Measurements from ENCODE around the gene FOXP1. TPM values are rescaled to one million over a fixed set of nuclear protein-coding genes. Genes with fewer than 3 reads are reported as not detected.

Gene FOXP1
- total and polyA plus RNA-seq, 2 of the 8 experiments (the other 6 are each of a cell fraction or from before 2014, with no cell fraction given): 13.9 to 25.4 TPM

GRCh38 chr3:70994644-70995043 is 588.9 kb downstream of the FOXP1 start:
- H2BK20ac ChIP-seq (ENCODE audit: low read length): no peak overlapping the region
- FAIRE-seq: no peak
- POLR2A ChIA-PET (ENCODE audit: partially characterized antibody): no interaction called here

More at GRCh38 chr3:70994644-70995043, 588.9 kb downstream of the FOXP1 start:
- no peak overlapping the region for H3K4me2 ChIP-seq (ENCODE audit: insufficient read depth in 1 of 2, low read depth in 2 of 2, low read length in 2 of 2)
- no peak overlapping the region for H3K14ac ChIP-seq (ENCODE audit: insufficient read length)
- no peak overlapping the region for H2BK120ac ChIP-seq (replicated peaks; ENCODE audit: low read depth, low read length)
- H3K4ac ChIP-seq (replicated peaks; ENCODE audit: insufficient read length, low read depth, low read length): no peak overlapping the region
- no peak overlapping the region for H3K56ac ChIP-seq (replicated peaks; ENCODE audit: insufficient read length, low read depth, low read length)
- no peaks in the 10 kb centered on the region for H3K27me3 ChIP-seq (replicated peaks in 1 of 4; ENCODE audit: control insufficient read depth in 3 of 4, extremely low read depth in 1 of 4, insufficient read depth in 3 of 4, low read length in 3 of 4)
- H2AFZ ChIP-seq (ENCODE audit: low read length): no peak overlapping the region
- TF ChIP-seq SAP30 (IDR thresholded peaks at IDR 0.05; ENCODE audit: insufficient read depth, insufficient replicate concordance, low read length) (no peak), POLR2A (IDR thresholded peaks at IDR 0.05; ENCODE audit: control extremely low read depth in 1 of 2, low read depth in 2 of 2, low read length in 2 of 2) (no peak), ATF2 (IDR thresholded peaks at IDR 0.05; ENCODE audit: low read length) (no peak), SIRT6 (IDR thresholded peaks at IDR 0.05; ENCODE audit: low read length) (no peak), CBX5 (IDR thresholded peaks at IDR 0.05; ENCODE audit: low read depth, low read length) (no peak), CTBP2 (IDR thresholded peaks at IDR 0.05; ENCODE audit: borderline replicate concordance, insufficient read depth, insufficient read length, low read length) (no peak)
- H4K91ac ChIP-seq (replicated peaks; ENCODE audit: insufficient read length, low read length): no peak overlapping the region
- no peak overlapping the region for H2BK12ac ChIP-seq (ENCODE audit: low read depth, low read length)
- H3K79me2 ChIP-seq (ENCODE audit: control insufficient read depth in 1 of 2, insufficient read depth in 2 of 2, low read length in 2 of 2): no peaks in the 10 kb centered on the region
- no peak overlapping the region for H3K27ac ChIP-seq (ENCODE audit: low read depth, low read length)
- no peaks in the 10 kb centered on the region for H3K79me1 ChIP-seq (ENCODE audit: low read depth, low read length)
- no peak overlapping the region for H2AK5ac ChIP-seq (ENCODE audit: low read depth, low read length)
- no peak overlapping the region for H4K5ac ChIP-seq (ENCODE audit: insufficient read length, low read depth, low read length)
- no peaks in the 10 kb centered on the region for H3K9me3 ChIP-seq (ENCODE audit: insufficient read depth in 2 of 2, low read depth in 1 of 2, low read length in 1 of 2)
- no peak for DNase-seq (ENCODE audit: low read depth in 1 of 2, low spot score in 2 of 2)
- no peak overlapping the region for H3K18ac ChIP-seq (ENCODE audit: extremely low read depth, low read length)
- H3K36me3 ChIP-seq (ENCODE audit: control insufficient read depth in 2 of 4, insufficient read depth in 4 of 4, low read length in 3 of 4): no peaks in the 10 kb centered on the region; a peak in 1 of 8 replicates
- H3K4me1 ChIP-seq (replicated peaks in 1 of 4; ENCODE audit: control insufficient read depth in 3 of 4, insufficient read depth in 4 of 4, low read length in 3 of 4): no peaks in the 10 kb centered on the region
- no peak overlapping the region for H3K23ac ChIP-seq (ENCODE audit: insufficient read length)
- H4K20me1 ChIP-seq (replicated peaks in 1 of 2; ENCODE audit: control insufficient read depth in 1 of 2, insufficient read depth in 2 of 2, low read length in 2 of 2): no peaks in the 10 kb centered on the region
- no peak overlapping the region for H3K4me3 ChIP-seq (ENCODE audit: extremely low read depth in 1 of 4, insufficient read depth in 2 of 4, low read depth in 3 of 4, low read length in 4 of 4)
- 94% methylated on average over 3 of the region's 3 CpGs; no CpG with 5 or more reads in 1 of the 2 experiments for WGBS, 2 experiments (ENCODE audit: extremely low coverage in 1 of 2, insufficient coverage in 1 of 2, insufficient read length in 1 of 2, insufficient replicate concordance in 2 of 2, low coverage in 1 of 2, low lambda C conversion rate in 2 of 2, missing lambda C conversion rate in 1 of 2)
- H2BK5ac ChIP-seq (ENCODE audit: low read depth, low read length): no peak overlapping the region
- CTCF ChIA-PET (ENCODE audit: partially characterized antibody): interaction anchor here (1.5 kb wide), 1 partner anchor 10 kb away, joined by 6 read pairs; no protein-coding TSS in a partner anchor
- H4K8ac ChIP-seq (ENCODE audit: extremely low read depth, insufficient read depth, low read length): no peak overlapping the region
- H3K9ac ChIP-seq (replicated peaks in 1 of 4; ENCODE audit: extremely low read depth in 1 of 4, low read depth in 3 of 4, low read length in 3 of 4): no peak overlapping the region
- H2BK15ac ChIP-seq (ENCODE audit: low read length): no peak overlapping the region
- H3K23me2 ChIP-seq (ENCODE audit: low read depth, low read length): no peaks in the 10 kb centered on the region; the same call in 1 of the 2 replicates

All from H1 (cell line).